A549 (cell line): ENCODE data around the gene PCOLCE2.

Experiments
- CTCF ChIP-seq: fragments of >200 bp; sonication (Bioruptor Twin); formaldehyde crosslinking; IDR thresholded peaks from 3 replicates; pipeline ENCODE4 v1.5.1; 2016
- HDAC2 ChIP-seq: fragments of 200-600 bp; sonication (generic); IDR thresholded peaks from 2 replicates; pipeline ENCODE4 v1.6.1; 2016
- JUNB ChIP-seq: fragments of >200 bp; sonication (Bioruptor Twin); formaldehyde crosslinking; IDR thresholded peaks from 2 replicates; pipeline ENCODE4 v1.6.1; 2016
- MAZ ChIP-seq: fragments of 150-350 bp; IDR thresholded peaks from 2 replicates; pipeline ENCODE4 v1.6.1; 2014; ENCODE audit warnings: antibody characterized with exemption, low read depth, low read length, borderline replicate concordance
- MYC ChIP-seq: IDR thresholded peaks from 2 replicates; pipeline ENCODE4 v1.6.1; 2012; ENCODE audit warnings: mild to moderate bottlenecking, inconsistent platforms, low read length, improper control_type of control experiment, borderline replicate concordance
- RAD21 ChIP-seq, 2 experiments: fragments of >200 bp in 1 of 2; sonication (Bioruptor Twin) in 1 of 2; formaldehyde crosslinking in 1 of 2; IDR thresholded peaks in 1 of 2; conservative IDR thresholded peaks in 1 of 2; 2 replicates in 1 of 2; 3 replicates in 1 of 2; pipeline ENCODE4 v1.6.1; 2012 to 2018; ENCODE audit warnings: inconsistent platforms in 1 of 2
- REST ChIP-seq: fragments of 200-600 bp; sonication (generic); IDR thresholded peaks from 2 replicates; pipeline ENCODE4 v1.6.1; 2016; ENCODE audit warnings: antibody characterized with exemption, mild to moderate bottlenecking, moderate library complexity
- SMC3 ChIP-seq: fragments of >200 bp; sonication (Bioruptor Twin); formaldehyde crosslinking; IDR thresholded peaks from 3 replicates; pipeline ENCODE4 v1.6.1; 2018; ENCODE audit warnings: inconsistent platforms
- SREBF2 ChIP-seq: fragments of 450-650 bp; IDR thresholded peaks from 2 replicates; pipeline ENCODE4 v1.6.1; 2014; ENCODE audit warnings: mild to moderate bottlenecking, moderate library complexity
- USF2 ChIP-seq: fragments of 450-650 bp; IDR thresholded peaks from 2 replicates; pipeline ENCODE4 v1.6.1; 2014; ENCODE audit warnings: antibody characterized with exemption
- ZSCAN20 ChIP-seq: fragments of 250-450 bp; sonication (Bioruptor Pico); IDR thresholded peaks from 2 replicates; pipeline ENCODE4 v1.8.0; 2022; ENCODE audit warnings: mild to moderate bottlenecking, moderate library complexity

DNA sequence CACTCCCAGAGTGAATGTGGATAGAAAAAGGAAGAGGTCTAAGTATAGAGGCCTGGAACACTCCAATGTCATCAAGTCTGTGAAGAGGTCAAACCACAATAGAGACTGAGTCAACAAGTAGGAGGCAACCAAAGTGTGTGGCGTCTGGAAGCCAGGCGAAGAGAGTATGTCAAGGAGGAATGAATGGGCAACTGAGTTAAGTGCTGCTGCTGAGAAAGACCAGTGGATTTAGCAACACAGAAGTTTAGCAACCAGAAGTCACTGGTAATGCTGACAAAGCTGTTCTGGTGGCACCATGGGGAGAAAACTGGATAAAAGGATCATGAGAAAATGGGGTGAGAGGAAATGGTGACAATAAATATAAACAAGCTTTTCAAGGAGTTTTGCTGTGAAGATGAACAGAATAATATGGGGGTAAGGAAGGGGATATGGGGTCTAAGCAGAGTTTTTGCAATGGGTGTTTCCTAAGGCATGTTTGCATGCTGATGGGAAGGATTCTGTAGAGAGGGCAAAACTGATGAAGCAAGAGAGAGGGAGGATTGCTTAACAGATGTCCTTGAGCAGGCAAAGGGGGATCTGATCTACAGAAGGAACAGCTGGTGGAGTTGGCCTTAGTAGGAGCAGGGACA is 38.4 kb downstream of the PCOLCE2 start:
- TF ChIP-seq ZSCAN20 (CRISPR knock-in tag) (no peak), RAD21 (conservative IDR thresholded peaks at IDR 0.05 in 1 of 2, IDR thresholded peaks at IDR 0.05 in 1 of 2) (no peak), MYC (no peak), SREBF2 (no peak), MAZ (no peak), CTCF (no peak), USF2 (no peak), JUNB (peak; percentile 50), SMC3 (no peak), REST (no peak), HDAC2 (no peak)
